Measurements from ENCODE around the gene MEDAG. TPM values are rescaled to one million over a fixed set of nuclear protein-coding genes. Genes with fewer than 3 reads are reported as not detected.

The MEDAG gene
- total RNA-seq, 2 experiments from 2014 or later, result not detected

Other genes starting within 250 kb of the MEDAG start
- 10 to 100 TPM; 71.0 to 75.4 TPM for gene ALOX5AP, start 170.7 kb upstream of the MEDAG start, total RNA-seq
- not detected for gene TEX26, start 26.4 kb downstream of the MEDAG start, total RNA-seq